Suprapubic skin (tissue), 4 donors: ENCODE data around the gene MEGF9.

Experiments
- EP300 ChIP-seq: sonication (generic); formaldehyde crosslinking; IDR thresholded peaks from one replicate; pipeline ENCODE4 v1.6.1; 2017; ENCODE audit warnings: antibody characterized with exemption
- POLR2A ChIP-seq, 2 donors: fragments of 450-650 bp; IDR thresholded peaks; one replicate each; pipeline ENCODE4 v1.6.1; 2017; ENCODE audit warnings: antibody characterized with exemption in 2 of 2, mild to moderate bottlenecking in 2 of 2, moderate library complexity in 2 of 2
- POLR2AphosphoS5 ChIP-seq, 3 donors: sonication (generic); formaldehyde crosslinking; IDR thresholded peaks; one replicate each; pipeline ENCODE4 v1.6.1; 2017; ENCODE audit warnings: antibody characterized with exemption in 3 of 3
- TF ChIP-seq, protein P1 (sequence below), 2 donors: fragments of 200-600 bp in 1 of 2; fragments of 450-650 bp in 1 of 2; sonication (generic) in 1 of 2; IDR thresholded peaks; one replicate each; pipeline ENCODE4 v1.5.1; 2016 to 2019; ENCODE audit warnings: antibody characterized with exemption in 2 of 2, mild to moderate bottlenecking in 1 of 2, moderate library complexity in 1 of 2

DNA sequence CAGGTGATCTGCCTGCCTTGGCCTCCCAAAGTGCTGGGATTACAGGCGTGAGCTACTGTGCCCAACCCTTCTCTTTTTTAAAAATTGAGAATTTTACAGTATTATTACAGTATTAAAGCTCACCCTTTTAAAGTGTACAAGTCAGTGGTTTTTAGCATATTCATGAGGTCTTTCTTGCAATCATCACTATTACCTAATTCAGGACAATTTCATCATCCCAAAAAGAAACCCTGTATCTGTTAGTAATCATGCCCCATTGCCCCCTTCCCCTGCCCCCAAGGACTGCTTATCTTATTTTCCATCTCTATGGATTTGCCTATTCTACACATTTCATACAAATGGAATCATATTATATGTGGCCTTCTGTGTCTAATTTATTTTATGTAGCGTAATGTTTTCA, 22.6 kb upstream of the MEGF9 start:
- TF ChIP-seq, protein P1, sequence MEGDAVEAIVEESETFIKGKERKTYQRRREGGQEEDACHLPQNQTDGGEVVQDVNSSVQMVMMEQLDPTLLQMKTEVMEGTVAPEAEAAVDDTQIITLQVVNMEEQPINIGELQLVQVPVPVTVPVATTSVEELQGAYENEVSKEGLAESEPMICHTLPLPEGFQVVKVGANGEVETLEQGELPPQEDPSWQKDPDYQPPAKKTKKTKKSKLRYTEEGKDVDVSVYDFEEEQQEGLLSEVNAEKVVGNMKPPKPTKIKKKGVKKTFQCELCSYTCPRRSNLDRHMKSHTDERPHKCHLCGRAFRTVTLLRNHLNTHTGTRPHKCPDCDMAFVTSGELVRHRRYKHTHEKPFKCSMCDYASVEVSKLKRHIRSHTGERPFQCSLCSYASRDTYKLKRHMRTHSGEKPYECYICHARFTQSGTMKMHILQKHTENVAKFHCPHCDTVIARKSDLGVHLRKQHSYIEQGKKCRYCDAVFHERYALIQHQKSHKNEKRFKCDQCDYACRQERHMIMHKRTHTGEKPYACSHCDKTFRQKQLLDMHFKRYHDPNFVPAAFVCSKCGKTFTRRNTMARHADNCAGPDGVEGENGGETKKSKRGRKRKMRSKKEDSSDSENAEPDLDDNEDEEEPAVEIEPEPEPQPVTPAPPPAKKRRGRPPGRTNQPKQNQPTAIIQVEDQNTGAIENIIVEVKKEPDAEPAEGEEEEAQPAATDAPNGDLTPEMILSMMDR (IDR thresholded peaks at IDR 0.05) = no peak
- TF ChIP-seq POLR2A (IDR thresholded peaks at IDR 0.05) (no peak), POLR2AphosphoS5 (IDR thresholded peaks at IDR 0.05) (no peak), EP300 (no peak)
